ENCODE data around the gene TRPM4. TPM values are rescaled to one million over a fixed set of nuclear protein-coding genes. Genes with fewer than 3 reads are reported as not detected.

The TRPM4 gene
- total RNA-seq, 4 donors from 2014 or later, result 19.9 to 38.8 (median 27.9) TPM

DNA sequence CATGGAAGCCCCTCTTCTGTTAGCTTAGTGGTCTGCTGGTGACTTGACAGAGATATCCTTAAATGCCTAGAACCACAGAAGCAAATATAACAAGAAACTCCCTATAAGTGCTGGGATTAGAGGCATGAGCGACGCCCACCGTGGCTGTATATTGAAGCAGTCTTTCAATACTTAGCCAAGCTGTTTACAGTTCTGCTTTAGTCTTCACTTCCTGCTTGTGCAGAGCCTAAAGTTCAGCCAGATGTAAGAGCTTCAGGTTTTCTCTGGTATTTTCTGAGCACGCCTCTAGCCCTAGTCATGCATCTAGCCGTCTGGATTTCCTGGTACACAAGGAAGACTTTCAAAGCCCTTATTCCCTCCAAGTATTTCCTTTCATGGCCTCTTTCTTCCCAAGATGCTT lies 28.5 kb downstream of the TRPM4 start:
- Histone ChIP-seq H3K36me3 (peaks cover 38 to 99% (median 86%) of the 10 kb centered on the region in 4 donors), H3K27me3 (no peaks in the 10 kb centered on the region), H3K9me3 (no peaks in the 10 kb centered on the region), H3K4me3 (no peak overlapping the region), H3K4me1 (peaks cover 0 to 4% (median 0%) of the 10 kb centered on the region in 4 donors), H3K27ac (replicated peaks in 1 of 4) (no peak overlapping the region)
- 86% methylated on average over 5 of the region's 5 CpGs for WGBS
- DNase-seq (ENCODE audit: extremely low spot score), result no peak
- TF ChIP-seq POLR2A (IDR thresholded peaks at IDR 0.05; ENCODE audit: low read depth), result no peak
- no peak for TF ChIP-seq EP300 (IDR thresholded peaks at IDR 0.05)
- TF ChIP-seq, protein P1, sequence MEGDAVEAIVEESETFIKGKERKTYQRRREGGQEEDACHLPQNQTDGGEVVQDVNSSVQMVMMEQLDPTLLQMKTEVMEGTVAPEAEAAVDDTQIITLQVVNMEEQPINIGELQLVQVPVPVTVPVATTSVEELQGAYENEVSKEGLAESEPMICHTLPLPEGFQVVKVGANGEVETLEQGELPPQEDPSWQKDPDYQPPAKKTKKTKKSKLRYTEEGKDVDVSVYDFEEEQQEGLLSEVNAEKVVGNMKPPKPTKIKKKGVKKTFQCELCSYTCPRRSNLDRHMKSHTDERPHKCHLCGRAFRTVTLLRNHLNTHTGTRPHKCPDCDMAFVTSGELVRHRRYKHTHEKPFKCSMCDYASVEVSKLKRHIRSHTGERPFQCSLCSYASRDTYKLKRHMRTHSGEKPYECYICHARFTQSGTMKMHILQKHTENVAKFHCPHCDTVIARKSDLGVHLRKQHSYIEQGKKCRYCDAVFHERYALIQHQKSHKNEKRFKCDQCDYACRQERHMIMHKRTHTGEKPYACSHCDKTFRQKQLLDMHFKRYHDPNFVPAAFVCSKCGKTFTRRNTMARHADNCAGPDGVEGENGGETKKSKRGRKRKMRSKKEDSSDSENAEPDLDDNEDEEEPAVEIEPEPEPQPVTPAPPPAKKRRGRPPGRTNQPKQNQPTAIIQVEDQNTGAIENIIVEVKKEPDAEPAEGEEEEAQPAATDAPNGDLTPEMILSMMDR (IDR thresholded peaks at IDR 0.05), result no peak
- TF ChIP-seq POLR2AphosphoS5 (IDR thresholded peaks at IDR 0.05), result no peak
- intact Hi-C loops (cut with DNase I), result no loop called here

- TF ChIP-seq, protein P1 (IDR thresholded peaks at IDR 0.05), result no peak
- TF ChIP-seq POLR2AphosphoS5 (IDR thresholded peaks at IDR 0.05), result no peak
- TF ChIP-seq EP300 (IDR thresholded peaks at IDR 0.05), result no peak
- no peak for TF ChIP-seq POLR2A (IDR thresholded peaks at IDR 0.05; ENCODE audit: low read depth)
- no peak for DNase-seq (ENCODE audit: extremely low spot score)
- H3K27ac ChIP-seq (replicated peaks in 1 of 4), result peak overlapping the region in 1 of 4 donors; percentile 33
- intact Hi-C loops (cut with DNase I), result no loop called here
- H3K9me3 ChIP-seq, result no peaks in the 10 kb centered on the region
- peaks cover 55 to 96% (median 87%) of the 10 kb centered on the region in 4 donors for H3K36me3 ChIP-seq
- WGBS, result 82% methylated on average over 15 of the region's 21 CpGs
- no peaks in the 10 kb centered on the region for H3K27me3 ChIP-seq
- no peak overlapping the region for H3K4me3 ChIP-seq
- peaks cover 0 to 4% (median 0%) of the 10 kb centered on the region in 4 donors for H3K4me1 ChIP-seq
Measured at GRCh38 chr19:49188626-49189200, 31.1 kb downstream of the TRPM4 start.

DNA sequence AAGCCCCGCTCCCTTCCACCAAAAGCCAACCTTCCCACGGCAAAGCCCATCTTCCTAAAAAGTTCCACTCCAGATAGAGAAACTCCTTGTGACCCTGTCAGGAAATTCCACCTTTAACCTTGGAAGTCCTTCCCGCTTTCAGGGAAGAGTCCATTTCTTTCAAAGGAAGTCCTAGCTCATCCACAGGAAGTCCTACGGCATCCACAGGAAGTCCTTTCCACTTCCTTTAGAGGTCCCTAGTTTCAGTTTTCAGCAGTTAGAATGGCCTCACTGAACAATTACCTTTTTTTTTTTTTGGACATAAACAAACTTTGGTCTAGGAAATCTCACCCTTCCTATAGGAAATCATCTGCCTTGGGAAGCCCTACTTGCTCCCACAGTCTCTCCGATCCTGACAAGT lies 31.7 kb downstream of the TRPM4 start:
- intact Hi-C loops (cut with DNase I), result no loop called here
- Histone ChIP-seq H3K4me1 (peaks cover 0 to 4% (median 0%) of the 10 kb centered on the region in 4 donors), H3K4me3 (no peak overlapping the region), H3K36me3 (peaks cover 56 to 96% (median 87%) of the 10 kb centered on the region in 4 donors), H3K9me3 (no peaks in the 10 kb centered on the region), H3K27ac (replicated peaks in 1 of 4) (peak overlapping the region in 1 of 4 donors; percentile 33), H3K27me3 (no peaks in the 10 kb centered on the region)
- 82% methylated on average over 5 of the region's 5 CpGs for WGBS
- DNase-seq (ENCODE audit: extremely low spot score), result no peak
- TF ChIP-seq POLR2AphosphoS5 (IDR thresholded peaks at IDR 0.05) (no peak), EP300 (IDR thresholded peaks at IDR 0.05) (no peak), POLR2A (IDR thresholded peaks at IDR 0.05; ENCODE audit: low read depth) (no peak)
- TF ChIP-seq, protein P1 (IDR thresholded peaks at IDR 0.05), result no peak

DNA sequence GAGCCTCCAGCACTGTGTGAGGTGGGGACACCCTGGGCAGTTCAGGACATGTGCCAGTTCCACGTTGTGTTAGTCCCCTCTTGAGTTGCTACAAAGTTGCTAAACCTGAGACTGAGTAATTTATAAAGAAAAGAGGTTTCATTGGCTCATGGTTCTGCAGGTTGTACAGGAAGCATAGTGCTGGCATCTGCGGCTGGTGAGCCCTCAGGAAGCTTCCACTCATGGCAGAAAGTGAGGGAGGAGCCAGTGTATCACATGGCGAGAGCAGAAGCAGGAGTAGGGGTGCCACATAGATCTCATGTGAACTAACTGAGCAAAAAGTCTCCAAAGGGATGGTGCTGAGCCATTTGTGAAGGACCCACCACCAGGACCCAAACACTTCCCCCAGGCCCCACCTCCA lies 33.2 kb downstream of the TRPM4 start:
- no peaks in the 10 kb centered on the region for H3K9me3 ChIP-seq
- no peaks in the 10 kb centered on the region for H3K27me3 ChIP-seq
- TF ChIP-seq, protein P1 (IDR thresholded peaks at IDR 0.05), result no peak
- TF ChIP-seq POLR2AphosphoS5 (IDR thresholded peaks at IDR 0.05), result no peak
- no peak for TF ChIP-seq POLR2A (IDR thresholded peaks at IDR 0.05; ENCODE audit: low read depth)
- no peak for TF ChIP-seq EP300 (IDR thresholded peaks at IDR 0.05)
- 95% methylated on average over 3 of the region's 3 CpGs for WGBS
- peaks cover 0 to 4% (median 0%) of the 10 kb centered on the region in 4 donors for H3K4me1 ChIP-seq
- no peak for DNase-seq (ENCODE audit: extremely low spot score)
- peaks cover 56 to 90% (median 84%) of the 10 kb centered on the region in 4 donors for H3K36me3 ChIP-seq
- intact Hi-C loops (cut with DNase I), result no loop called here
- no peak overlapping the region for H3K27ac ChIP-seq (replicated peaks in 1 of 4)
- H3K4me3 ChIP-seq, result no peak overlapping the region
